Neuron (in vitro differentiated cells): ENCODE measurements around the gene TRIM65.
"Not testable (repeated sequence)": the region's sequence is repeated elsewhere in the genome, so short reads cannot be mapped to it uniquely, and the experiment has no call there.

Source experiments
- H2AFZ ChIP-seq: one replicate; pipeline ENCODE4 v1.6.1; 2013; ENCODE audit warnings: low read depth, mild to moderate bottlenecking, inconsistent platforms, low read length, moderate library complexity
- H3K27me3 ChIP-seq: one replicate; pipeline ENCODE4 v1.6.1; 2013; ENCODE audit warnings: low read length; ENCODE audit not compliant: insufficient read depth
- H3K36me3 ChIP-seq: one replicate; pipeline ENCODE4 v1.6.1; 2013; ENCODE audit warnings: low read length; ENCODE audit not compliant: insufficient read depth
- H3K4me1 ChIP-seq: one replicate; pipeline ENCODE4 v1.6.1; 2013; ENCODE audit warnings: low read length; ENCODE audit not compliant: insufficient read depth
- H3K4me3 ChIP-seq: 2 replicates; pipeline ENCODE4 v1.5.1; 2013; ENCODE audit warnings: mild to moderate bottlenecking, low read length, moderate library complexity
- H3K9me3 ChIP-seq: one replicate; pipeline ENCODE4 v1.6.1; 2013; ENCODE audit warnings: low read length

Gene TRIM65

GRCh38 chr17:75872434-75873351 lies 24.1 kb downstream of the TRIM65 start:
- no peaks in the 10 kb centered on the region for H3K36me3 ChIP-seq
- H3K9me3 ChIP-seq: no peaks in the 10 kb centered on the region
- H3K4me1 ChIP-seq: peaks cover 20% of the 10 kb centered on the region
- peaks cover 30% of the 10 kb centered on the region for H3K27me3 ChIP-seq
- H3K4me3 ChIP-seq: no peak overlapping the region
- H2AFZ ChIP-seq: no peak overlapping the region

DNA sequence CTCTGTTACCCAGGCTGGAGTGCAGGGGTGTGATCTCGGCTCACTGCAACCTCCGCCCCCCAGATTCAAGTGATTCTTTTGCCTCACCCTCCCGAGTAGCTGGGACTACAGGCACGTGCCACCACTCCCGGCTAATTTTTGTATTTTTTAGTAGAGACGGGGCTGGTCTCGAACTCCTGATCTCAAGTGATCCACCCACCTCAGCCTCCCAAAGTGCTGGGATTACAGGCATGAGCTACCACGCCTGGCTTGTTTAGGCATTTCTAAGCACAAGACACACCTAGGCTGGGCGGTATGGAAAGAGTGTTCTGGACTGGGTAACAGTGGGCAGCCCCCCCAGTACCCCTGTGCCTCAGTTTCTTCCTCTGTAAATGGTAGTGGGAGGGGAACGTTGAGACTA lies 26.5 kb downstream of the TRIM65 start:
- not testable (repeated sequence) for H3K27me3 ChIP-seq, H2AFZ ChIP-seq, H3K36me3 ChIP-seq, H3K4me3 ChIP-seq, H3K9me3 ChIP-seq
- peaks cover 18% of the 10 kb centered on the region for H3K4me1 ChIP-seq

DNA sequence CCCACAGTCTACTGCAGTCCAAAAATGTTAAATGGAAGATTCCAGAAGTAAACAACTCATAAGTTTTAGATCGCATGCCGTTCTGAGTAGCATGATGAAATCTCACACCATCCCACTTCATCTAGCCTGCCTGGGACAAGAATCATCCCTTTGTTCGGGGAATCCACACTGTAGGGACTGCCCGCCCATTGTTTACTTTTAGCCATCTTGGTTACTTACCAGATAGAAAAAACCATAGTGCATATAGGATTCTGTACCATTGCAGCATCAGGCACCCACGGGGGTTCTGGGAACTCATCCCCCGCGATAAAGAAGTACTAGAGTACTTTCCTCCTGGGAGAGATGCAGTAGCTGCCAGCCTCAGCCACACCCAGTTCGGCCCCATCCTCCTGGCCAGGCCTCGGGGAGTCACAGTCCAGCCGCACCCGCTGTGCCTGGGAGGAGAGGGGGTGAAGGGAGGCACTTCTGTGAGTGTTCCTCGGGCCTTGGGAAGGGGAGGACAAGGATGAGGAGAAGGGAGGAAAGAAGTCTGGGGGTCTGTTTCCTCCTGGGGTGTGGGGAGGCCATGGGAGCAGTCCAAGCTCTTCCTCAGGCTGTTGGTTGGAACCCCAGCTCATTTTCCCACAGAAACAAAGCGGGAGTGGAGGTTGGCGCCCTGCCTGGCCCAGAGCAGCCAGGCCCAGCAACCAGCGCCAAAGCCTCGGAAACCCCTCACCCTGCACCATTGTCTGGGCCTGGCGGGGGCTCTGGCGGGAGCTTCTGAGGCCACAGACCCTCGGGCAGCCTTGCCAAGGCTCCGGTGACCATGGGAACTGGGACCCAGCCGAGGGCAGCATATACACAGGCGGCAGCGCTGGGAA lies 27.2 kb downstream of the TRIM65 start:
- no peak overlapping the region for H3K4me3 ChIP-seq
- H3K27me3 ChIP-seq: peaks cover under 1% of the 10 kb centered on the region
- H3K4me1 ChIP-seq: peaks cover 24% of the 10 kb centered on the region
- no peaks in the 10 kb centered on the region for H3K36me3 ChIP-seq
- peak overlapping the region; percentile 70 for H2AFZ ChIP-seq
- H3K9me3 ChIP-seq: no peaks in the 10 kb centered on the region

DNA sequence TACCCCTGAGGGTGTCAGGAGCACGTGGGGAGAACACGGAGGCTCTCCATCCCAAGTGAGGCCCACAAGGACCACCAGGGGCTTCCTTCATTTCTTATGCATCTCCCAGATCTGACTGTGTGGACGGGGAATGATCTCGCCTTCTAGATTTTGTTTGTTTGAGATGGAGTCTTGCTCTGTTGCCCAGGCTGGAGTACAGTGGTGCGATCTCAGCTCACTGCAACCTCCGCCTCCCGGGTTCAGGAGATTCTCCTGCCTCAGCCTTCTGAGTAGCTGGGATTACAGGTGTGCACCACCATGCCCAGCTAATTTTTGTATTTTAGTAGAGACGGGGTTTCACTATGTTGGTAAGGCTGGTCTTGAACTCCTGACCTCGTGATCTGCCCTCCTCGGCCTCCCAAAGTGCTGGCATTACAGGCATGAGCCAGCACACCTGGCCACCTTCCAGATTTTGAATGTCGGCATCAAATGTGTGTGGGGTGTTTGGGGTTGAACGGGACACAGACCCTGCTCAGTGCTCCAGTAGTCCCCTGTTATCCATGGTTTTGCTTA lies 27.9 kb downstream of the TRIM65 start:
- not testable (repeated sequence) for H2AFZ ChIP-seq, H3K27me3 ChIP-seq, H3K4me3 ChIP-seq, H3K9me3 ChIP-seq, H3K36me3 ChIP-seq
- H3K4me1 ChIP-seq: peaks cover 29% of the 10 kb centered on the region

DNA sequence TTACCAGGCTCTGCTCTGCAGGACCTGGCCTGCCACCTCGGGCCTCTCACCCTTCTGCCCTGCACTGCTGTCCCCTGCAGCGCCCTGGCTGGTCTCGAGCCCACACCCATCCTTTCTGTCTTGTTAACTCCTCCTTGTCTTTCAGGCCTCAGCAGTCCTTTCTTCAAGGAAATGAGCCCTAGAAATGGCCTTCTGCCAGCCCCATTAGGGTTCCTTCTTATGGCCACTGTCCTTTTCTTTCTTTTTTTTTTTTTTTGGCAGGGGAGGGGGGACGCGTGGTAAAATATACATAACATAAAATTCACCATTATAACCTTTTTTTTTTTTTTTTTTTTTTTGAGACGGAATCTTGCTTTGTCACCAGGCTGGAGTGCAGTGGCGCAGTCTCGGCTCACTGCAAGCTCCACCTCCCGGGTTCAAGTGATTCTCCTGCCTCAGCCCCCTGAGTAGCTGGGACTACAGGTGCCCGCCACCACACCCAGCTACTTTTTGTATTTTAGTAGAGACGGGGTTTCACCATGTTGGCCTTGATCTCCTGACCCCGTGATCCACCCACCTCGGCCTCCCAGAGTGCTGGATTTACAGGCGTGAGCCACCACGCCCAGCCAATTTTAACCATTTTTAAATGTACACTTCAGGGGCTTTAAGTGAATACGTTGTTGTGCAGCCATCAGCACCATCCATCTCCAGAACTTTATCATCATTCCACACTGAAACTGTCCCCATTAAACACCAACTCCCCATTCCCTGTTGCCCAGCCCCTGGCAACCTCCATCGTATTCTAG lies 31.2 kb downstream of the TRIM65 start:
- H3K27me3 ChIP-seq, H2AFZ ChIP-seq, H3K4me3 ChIP-seq, H3K36me3 ChIP-seq, H3K9me3 ChIP-seq: not testable (repeated sequence)
- peaks cover 19% of the 10 kb centered on the region for H3K4me1 ChIP-seq

- not testable (repeated sequence) for H3K9me3 ChIP-seq, H3K4me3 ChIP-seq, H3K36me3 ChIP-seq, H3K27me3 ChIP-seq
- peak overlapping the region; percentile 30 for H2AFZ ChIP-seq
- peaks cover 18% of the 10 kb centered on the region for H3K4me1 ChIP-seq
Measured at GRCh38 chr17:75864887-75865286, 31.9 kb downstream of the TRIM65 start.

GRCh38 chr17:75864448-75864871 lies 32.3 kb downstream of the TRIM65 start:
- H3K9me3 ChIP-seq: no peaks in the 10 kb centered on the region
- H3K4me3 ChIP-seq: no peak overlapping the region
- H2AFZ ChIP-seq: peak overlapping the region; percentile 30
- H3K4me1 ChIP-seq: peaks cover 14% of the 10 kb centered on the region
- H3K36me3 ChIP-seq: no peaks in the 10 kb centered on the region
- no peaks in the 10 kb centered on the region for H3K27me3 ChIP-seq

GRCh38 chr17:75861927-75862317 lies 34.8 kb downstream of the TRIM65 start:
- no peak overlapping the region for H3K4me3 ChIP-seq
- H3K27me3 ChIP-seq: no peaks in the 10 kb centered on the region
- no peaks in the 10 kb centered on the region for H3K36me3 ChIP-seq
- peaks cover 13% of the 10 kb centered on the region for H3K4me1 ChIP-seq
- H3K9me3 ChIP-seq: no peaks in the 10 kb centered on the region
- H2AFZ ChIP-seq: no peak overlapping the region

DNA sequence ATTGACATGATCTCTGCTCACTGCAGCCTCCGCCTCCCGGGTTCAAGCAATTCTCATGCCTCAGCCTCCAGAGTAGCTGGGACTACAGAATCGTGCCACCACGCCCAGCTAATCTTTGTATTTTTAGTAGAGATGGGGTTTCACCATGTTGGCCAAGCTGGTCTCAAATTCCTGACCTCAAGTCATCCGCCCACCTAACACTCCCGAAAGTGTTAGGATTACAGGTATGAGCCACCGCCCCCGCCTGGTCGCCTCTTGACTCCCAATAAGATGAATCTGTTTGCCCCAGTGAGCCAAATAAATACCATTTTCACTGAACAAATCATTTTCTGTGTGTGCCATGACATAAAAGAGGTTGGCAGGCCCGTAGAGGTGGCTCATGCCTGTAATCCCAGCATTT lies 37.4 kb downstream of the TRIM65 start:
- peaks cover 12% of the 10 kb centered on the region for H3K4me1 ChIP-seq
- not testable (repeated sequence) for H3K36me3 ChIP-seq, H3K4me3 ChIP-seq, H3K9me3 ChIP-seq, H2AFZ ChIP-seq, H3K27me3 ChIP-seq

- Histone ChIP-seq H3K27me3 (no peaks in the 10 kb centered on the region), H3K36me3 (peaks cover 4% of the 10 kb centered on the region), H3K4me1 (peaks cover 13% of the 10 kb centered on the region), H3K4me3 (peak overlapping the region; percentile 69), H2AFZ (peak overlapping the region; percentile 20), H3K9me3 (no peaks in the 10 kb centered on the region)
Measured at GRCh38 chr17:75856062-75856756, 40.5 kb downstream of the TRIM65 start.

GRCh38 chr17:75855310-75856061 lies 41.3 kb downstream of the TRIM65 start, which contains the start of gene WBP2:
Gene WBP2, minus strand, starts transcription at chr17:75855335. Its CDS starts 38 bp downstream, at chr17:75855297.
- Histone ChIP-seq H2AFZ (peak within 1 kb of the TSS; percentile 20), H3K27me3 (no peaks in the 10 kb centered on the region), H3K4me3 (peak within 1 kb of the TSS; percentile 69), H3K4me1 (peaks cover 13% of the 10 kb centered on the region), H3K36me3 (peaks cover 11% of the 10 kb centered on the region), H3K9me3 (no peaks in the 10 kb centered on the region)
